NOMO-1 (cell line): ENCODE results near the gene SORD.
A peak's percentile ranks its signal among the peaks of the same experiment; 100 is the strongest.
"Not testable (repeated sequence)": the region's sequence is repeated elsewhere in the genome, so short reads cannot be mapped to it uniquely, and the experiment has no call there.

Experiments used
- DNase-seq, 2 experiments: peaks; one replicate each; lab custom pipeline; 2025; ENCODE audit not compliant: unreplicated experiment in 2 of 2; lab: John Stamatoyannopoulos, UW

SORD gene

GRCh38 chr15:45023659-45024225, 747 bp downstream of the SORD start:
- DNase-seq, result no peak

GRCh38 chr15:45024649-45025048, 1.7 kb downstream of the SORD start:
- DNase-seq, result not testable (repeated sequence)

DNA sequence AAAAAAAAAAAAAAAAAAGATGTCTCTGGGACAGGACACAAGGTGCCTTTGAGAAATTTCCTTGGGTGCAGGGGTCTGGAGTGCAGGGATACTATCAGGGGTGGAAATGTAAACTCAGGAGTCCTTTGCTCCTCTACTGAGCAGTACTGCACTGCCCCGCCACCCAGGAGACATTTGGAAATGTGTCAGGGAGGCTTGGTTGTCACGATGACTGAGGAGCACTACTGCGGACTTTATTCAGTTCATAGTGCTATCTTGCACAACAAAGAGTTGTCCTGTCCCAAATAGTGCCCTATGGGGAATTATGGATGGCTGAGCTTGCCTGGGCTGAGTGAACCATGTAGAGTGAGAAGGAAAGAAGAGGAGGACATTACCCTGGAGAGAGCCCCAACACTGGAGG, 2.6 kb downstream of the SORD start:
- not testable (repeated sequence) for DNase-seq

DNA sequence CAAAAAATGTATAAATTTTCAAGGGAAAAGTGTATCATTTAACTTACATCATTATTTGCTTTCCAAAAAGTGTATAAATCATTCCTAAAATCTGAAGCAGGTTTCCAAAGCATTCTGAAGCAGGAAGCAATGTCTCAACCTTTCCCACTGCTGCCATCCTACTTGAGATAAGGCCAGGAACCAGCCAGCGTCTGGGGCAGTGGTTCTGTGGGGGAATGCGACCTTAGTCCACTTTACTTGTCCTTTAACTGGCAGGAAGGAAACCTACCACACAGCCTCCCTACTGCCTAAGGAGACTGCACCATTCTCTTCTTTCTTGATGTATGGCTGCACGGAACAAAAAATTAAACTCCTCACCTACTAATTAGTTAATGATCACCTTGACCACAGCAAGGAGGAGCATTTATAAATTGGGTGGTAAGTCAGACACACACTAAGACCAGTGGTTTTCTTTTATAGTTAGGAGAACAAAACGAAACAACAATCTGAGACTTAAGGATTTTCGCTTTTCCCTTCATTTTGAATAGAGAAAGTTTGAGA, 3.7 kb downstream of the SORD start:
- no peak for DNase-seq

GRCh38 chr15:45027220-45027619, 4.2 kb downstream of the SORD start:
- DNase-seq, result no peak

GRCh38 chr15:45030743-45031142, 7.7 kb downstream of the SORD start:
- DNase-seq, result no peak

DNA sequence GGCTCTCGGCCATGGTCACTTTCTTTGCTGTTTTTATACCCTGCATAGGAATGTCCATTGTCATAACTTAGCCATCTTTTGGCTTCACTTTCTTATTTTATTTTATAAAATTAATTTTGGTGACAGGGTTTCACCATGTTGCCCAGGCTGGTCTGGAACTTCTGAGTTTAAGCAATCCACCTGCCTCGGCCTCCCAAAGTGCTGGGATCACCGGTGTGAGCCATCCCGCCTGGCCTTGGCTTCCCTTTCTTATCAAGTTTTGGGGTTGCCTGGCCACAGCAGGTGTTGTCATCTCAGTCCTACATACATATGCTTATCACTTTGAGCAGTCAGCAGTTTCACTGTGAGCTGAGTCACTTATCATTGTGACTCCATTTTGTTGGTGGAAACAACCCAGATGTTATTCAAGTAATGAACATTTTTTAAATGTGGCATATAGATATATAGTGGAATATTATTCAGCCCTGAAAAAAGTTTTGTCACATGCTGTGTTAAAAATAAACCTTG, 8.6 kb downstream of the SORD start:
- not testable (repeated sequence) for DNase-seq

GRCh38 chr15:45032501-45032900, 9.5 kb downstream of the SORD start:
- DNase-seq, result not testable (repeated sequence)

- not testable (repeated sequence) for DNase-seq
Measured at GRCh38 chr15:45034087-45034486, 11.1 kb downstream of the SORD start.

DNA sequence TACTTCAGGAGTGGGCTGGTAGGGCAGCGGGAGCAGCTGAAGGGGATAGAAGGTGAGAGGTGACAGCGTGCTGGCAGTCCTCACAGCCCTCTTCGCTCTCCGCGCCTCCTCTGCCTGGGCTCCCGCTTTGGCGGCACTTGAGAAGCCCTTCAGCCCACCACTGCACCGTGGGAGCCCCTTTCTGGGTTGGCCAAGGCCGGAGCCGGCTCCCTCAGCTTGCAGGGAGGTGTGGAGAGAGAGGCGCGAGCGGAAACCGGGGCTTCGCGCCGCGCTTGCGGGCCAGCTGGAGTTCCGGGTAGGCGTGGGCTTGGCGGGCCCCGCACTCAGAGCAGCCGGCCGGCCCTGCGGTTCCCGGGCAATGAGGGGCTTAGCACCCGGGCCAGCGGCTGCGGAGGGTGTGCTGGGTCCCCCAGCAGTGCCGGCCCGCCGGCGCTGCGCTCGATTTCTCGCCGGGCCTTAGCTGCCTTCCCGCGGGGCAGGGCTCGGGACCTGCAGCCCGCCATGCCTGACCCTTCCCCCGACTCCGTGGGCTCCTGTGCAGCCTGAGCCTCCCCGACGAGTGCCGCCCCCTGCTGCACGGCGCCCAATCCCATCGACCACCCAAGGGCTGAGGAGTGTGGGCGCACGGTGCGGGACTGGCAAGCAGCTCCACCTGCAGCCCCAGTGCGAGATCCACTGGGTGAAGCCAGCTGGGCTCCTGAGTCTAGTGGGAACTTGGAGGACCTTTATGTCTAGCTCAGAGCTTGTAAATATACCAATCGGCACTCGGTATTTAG, 11.8 kb downstream of the SORD start:
- not testable (repeated sequence) for DNase-seq

- DNase-seq, result peak; percentile 6 to 55
Measured at GRCh38 chr15:45036812-45037781, 14.1 kb downstream of the SORD start.

- DNase-seq, result no peak
Measured at GRCh38 chr15:45037936-45038335, 14.9 kb downstream of the SORD start.

DNA sequence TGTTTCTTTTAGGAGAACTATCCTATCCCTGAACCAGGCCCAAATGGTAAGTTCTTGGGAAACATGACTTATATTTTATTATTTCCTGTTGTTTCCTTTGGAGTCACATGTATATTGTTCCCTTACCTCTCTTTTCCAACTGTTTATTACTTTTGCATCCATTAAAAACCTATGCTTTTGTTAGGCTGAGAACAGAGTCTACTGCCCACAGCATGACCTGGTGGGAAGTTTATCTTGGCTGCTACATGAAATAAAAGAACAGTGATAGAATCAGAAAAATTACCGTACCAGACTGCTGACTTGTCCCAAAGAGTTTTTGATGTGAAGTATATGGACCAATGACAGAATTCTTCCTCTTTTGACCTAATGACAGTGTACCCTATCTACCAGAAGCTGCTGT, 17.4 kb downstream of the SORD start:
- DNase-seq, result not testable (repeated sequence)

GRCh38 chr15:45041538-45041937, 18.5 kb downstream of the SORD start:
- DNase-seq, result not testable (repeated sequence)

DNA sequence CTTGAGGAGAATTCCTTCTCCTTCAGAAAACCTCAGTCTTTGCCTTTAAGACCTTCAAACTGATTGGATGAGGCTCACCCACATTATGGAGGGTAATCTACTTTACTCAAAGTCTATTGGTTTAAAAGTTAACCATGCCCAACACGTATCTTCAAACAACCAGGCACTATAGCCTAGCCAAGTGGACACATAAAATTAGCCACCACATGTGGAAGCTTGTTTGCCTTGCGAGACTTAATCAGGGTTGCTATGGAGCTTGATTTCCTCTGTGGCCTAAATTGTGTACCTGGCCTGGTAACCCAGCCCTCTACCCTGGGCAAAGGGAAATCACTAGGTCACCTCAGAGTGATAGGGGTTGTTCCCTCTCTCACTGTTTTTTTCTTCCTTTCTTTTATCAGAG, 19.9 kb downstream of the SORD start:
- not testable (repeated sequence) for DNase-seq

DNA sequence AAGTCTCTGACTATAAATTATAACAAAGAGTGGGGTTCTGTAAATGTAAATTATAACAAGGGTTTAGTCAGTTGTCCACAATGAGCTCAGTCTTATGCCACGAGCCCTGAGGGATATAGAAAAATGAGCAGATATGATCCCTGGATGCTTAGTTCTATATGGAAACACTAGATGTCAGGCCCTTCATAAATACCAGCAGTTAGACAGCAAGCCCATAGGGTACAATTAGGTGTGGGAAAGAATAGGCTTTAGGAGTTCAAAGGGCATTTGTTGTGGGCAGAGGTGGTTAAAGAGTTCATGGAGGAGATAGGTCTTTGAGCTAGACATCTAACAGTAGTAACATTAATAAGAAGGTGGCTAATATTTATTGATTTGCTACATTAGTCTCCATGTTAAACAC, 21.3 kb downstream of the SORD start:
- DNase-seq, result not testable (repeated sequence)

DNA sequence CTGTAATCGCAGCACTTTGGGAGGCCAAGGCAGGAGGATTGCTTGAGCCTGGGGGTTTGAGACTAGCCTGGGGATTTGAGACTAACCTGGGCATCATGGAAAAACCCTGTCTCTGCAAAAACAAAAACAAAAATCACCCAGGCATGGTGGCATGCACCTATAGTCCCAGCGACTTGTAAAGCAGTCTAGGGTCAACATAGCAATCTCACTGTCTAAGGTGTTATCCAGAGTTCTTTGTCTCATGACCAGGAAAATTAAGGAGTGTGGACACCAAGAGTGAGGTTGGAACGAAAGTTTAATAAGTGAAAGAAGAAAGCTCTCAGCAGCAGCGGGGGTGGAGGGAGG, 25.4 kb downstream of the SORD start:
- DNase-seq, result not testable (repeated sequence)

- peak; percentile 85 to 95 for DNase-seq
Measured at GRCh38 chr15:45048794-45049631, 26.0 kb downstream of the SORD start.

DNA sequence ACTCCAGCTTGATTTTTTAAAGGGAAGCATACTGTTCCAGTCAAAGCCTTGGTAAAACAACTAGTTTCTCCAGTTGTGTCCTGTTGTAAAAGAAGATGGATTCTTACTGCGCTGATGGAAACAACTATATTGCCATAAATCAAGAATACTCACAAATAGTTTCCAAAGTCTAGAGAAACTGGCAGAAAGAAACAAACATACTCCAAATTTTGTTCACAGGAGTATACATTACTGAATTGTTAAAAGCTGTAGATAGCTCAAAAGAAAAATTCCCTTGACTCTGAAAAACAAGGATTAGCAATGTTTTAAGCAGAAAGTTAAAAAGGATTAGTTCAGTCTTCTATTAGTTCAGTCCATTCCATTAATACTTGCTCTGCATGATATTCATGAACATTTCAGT, 27.6 kb downstream of the SORD start:
- DNase-seq, result no peak

DNA sequence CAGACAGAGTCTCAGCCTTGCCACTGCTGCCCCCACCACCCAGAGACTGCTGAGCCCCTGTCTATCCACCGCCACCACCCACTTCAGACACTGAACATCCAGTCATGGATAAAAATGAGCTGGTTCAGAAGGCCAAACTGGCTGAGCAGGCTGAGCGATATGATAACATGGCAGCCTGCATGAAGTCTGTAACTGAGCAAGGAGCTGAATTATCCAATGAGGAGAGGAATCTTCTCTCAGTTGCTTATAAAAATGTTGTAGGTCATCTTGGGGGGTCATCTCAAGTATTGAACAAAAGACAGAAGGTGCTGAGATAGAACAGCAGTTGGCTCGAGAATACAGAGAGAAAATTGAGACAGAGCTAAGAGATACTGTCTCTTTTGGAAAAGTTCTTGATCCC, 29.7 kb downstream of the SORD start:
- not testable (repeated sequence) for DNase-seq
